Fibroblast of mammary gland (primary cell): ENCODE results near the gene MRTFB.

ENCODE experiments used
- DNase-seq: peaks from one replicate; pipeline ENCODE4 v3.0.0-alpha.2; 2010; ENCODE audit warnings: low read depth
- H3K4me3 ChIP-seq: 2 replicates; pipeline ENCODE4 v1.5.1; 2011; ENCODE audit warnings: low read depth, mild to moderate bottlenecking, low read length, moderate library complexity; ENCODE audit not compliant: control insufficient read depth
- TF ChIP-seq, protein P1 (sequence below): conservative IDR thresholded peaks from 2 replicates; pipeline ENCODE4 v1.5.1; 2011; ENCODE audit warnings: low read depth, low read length, inconsistent platforms; ENCODE audit not compliant: control insufficient read depth, insufficient read depth

MRTFB gene

DNA sequence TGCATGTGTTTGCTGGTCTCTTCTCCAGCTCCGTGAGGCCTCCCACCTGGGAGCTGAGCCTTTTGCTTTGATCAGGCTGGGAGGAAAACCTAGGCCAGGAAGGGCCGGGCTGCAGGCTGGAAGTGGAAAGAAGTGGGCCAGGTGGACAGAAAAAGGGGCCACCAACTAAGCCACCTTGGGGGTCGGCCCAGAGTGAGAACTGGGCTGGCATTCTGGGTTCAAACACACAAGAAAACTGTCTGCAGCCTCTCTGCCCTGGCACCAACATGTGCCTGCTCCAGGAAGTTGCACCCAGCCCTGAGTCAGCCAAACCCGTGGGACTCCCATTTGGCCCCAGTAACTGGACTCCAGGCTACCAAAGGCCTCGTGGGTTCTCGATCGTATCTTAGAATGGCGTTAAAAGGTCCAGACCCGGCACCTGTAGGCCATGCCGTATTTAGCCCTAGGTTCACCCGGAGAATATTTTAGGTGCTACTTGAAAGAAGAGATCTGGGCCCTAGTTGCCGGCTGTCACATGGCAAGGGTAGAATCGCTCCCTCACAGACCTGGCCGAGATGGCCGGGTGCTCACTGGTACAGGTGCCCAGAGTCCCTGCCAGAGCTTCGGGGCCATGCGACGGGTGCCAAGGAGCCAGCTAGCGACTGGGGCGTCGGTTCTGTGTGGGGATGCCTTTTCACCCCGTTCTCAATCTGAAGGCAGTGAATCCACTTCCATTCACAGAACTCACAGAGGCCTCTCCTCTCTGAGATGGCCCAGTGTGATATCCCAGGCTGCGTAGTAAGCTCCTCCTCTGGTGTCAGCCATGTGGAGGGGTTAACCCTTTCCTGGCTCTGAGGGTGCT, 236.6 kb downstream of the MRTFB start:
- TF ChIP-seq, protein P1, sequence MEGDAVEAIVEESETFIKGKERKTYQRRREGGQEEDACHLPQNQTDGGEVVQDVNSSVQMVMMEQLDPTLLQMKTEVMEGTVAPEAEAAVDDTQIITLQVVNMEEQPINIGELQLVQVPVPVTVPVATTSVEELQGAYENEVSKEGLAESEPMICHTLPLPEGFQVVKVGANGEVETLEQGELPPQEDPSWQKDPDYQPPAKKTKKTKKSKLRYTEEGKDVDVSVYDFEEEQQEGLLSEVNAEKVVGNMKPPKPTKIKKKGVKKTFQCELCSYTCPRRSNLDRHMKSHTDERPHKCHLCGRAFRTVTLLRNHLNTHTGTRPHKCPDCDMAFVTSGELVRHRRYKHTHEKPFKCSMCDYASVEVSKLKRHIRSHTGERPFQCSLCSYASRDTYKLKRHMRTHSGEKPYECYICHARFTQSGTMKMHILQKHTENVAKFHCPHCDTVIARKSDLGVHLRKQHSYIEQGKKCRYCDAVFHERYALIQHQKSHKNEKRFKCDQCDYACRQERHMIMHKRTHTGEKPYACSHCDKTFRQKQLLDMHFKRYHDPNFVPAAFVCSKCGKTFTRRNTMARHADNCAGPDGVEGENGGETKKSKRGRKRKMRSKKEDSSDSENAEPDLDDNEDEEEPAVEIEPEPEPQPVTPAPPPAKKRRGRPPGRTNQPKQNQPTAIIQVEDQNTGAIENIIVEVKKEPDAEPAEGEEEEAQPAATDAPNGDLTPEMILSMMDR, result no peak
- H3K4me3 ChIP-seq, result no peak overlapping the region
- DNase-seq, result peak; percentile 71

DNA sequence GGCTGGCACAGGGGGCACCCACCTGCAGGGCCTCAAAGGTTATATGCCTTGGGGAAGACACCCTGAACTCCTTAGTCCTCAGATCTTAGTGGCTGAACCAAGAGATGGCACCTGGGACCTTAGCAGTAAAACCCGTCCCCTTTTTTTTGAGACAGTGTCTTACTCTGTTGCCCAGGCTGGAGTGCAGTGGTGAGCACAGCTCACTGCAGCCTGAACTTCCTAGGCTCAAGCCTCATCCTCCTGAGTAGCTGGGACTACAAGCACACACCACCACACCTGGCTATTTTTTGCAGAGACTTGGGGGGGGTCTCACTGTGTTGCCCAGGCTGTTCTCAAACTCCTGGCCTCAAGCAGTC, 237.2 kb downstream of the MRTFB start:
- no peak for DNase-seq
- no peak overlapping the region for H3K4me3 ChIP-seq
- TF ChIP-seq, protein P1, result no peak

DNA sequence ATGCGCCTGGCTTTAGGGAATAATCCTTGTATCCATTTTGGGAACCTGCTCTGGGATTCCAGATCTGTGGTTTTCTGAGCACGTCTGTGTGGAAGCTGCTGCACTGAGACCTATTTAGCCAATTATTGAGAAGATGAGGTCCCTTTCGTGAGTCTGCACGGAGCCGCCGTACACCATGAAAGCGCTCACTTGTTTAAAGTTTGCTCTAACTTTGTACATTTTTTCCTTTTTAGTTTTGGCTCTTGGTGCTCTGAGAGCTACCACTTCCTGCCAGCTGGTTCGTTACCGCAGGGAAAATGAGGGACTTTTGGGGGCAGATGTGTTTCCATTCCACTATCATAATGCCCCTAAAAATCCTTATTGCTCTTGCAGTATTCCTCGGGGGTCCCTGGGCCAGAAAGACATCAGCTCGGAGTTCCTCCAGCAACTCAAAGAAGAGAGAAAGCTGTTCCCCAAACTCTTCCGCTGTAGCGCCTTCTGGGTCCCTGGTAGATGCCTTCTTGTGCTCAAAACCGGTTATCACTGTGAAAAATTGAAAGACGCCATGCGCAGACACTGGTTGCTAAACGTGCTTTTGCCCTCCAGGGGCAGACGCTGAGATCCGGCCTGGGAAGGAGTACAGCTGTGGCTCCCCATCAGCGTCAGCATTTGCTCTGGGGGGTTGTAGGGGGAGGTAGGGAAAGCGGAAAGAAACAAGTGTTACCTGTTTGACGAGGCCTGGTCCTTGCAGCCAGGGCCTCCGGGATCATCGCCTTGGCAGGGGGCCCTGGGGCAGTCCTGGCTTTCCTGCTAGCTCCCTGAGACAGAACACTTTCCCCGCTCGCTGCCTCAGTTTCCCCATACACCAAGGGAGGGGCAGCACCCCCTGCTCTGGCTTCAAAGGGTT, 238.1 kb downstream of the MRTFB start:
- DNase-seq, result no peak
- no peak overlapping the region for H3K4me3 ChIP-seq

DNA sequence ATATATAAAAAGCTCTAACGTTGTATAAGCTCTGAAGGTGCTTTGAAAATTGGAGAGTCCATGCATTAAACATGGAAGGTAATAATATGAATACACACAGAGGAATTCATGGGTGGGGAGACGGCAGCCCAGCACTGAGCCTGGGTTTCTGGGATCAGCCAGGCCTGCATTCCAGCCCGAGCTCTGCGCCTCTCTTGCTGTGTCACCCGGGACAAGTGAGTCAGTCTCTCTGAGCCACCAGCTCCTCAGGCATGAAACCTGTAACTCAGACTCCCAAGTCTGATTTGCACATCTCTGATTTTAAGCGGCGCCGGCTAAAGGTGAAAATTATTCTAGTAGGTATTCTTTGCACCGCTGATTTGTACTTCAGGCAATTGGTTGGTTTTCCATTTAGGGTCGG, 238.8 kb downstream of the MRTFB start:
- H3K4me3 ChIP-seq, result no peak overlapping the region
- peak; percentile 76 for DNase-seq
- TF ChIP-seq, protein P1, result no peak

More for the DNA sequence above, 238.1 kb downstream of the MRTFB start:
- TF ChIP-seq, protein P1, result no peak

DNA sequence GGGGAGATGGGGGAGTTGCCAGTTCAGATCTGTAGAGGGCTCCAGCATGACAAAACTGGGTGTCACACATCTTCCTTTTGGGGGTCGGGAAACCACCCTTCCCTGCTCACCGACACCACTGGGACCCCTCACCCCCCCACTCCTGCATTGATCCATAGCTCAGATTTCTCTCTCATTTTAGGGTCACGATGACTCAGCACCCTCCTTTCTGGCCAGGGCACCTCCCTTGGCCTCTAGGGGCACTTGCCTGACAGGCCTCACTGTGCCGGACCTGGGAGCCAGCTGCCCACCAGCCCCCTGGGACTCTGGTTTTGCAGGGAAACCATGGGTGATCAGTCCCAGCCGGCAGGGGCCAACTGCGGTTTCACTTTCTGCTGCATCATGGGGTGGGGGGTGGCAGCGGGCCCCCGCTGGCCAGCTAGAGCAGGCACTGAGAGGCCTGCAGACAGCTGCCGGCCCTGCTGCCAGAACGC, 239.4 kb downstream of the MRTFB start:
- TF ChIP-seq, protein P1, result no peak
- H3K4me3 ChIP-seq, result no peak overlapping the region
- peak; percentile 55 for DNase-seq

DNA sequence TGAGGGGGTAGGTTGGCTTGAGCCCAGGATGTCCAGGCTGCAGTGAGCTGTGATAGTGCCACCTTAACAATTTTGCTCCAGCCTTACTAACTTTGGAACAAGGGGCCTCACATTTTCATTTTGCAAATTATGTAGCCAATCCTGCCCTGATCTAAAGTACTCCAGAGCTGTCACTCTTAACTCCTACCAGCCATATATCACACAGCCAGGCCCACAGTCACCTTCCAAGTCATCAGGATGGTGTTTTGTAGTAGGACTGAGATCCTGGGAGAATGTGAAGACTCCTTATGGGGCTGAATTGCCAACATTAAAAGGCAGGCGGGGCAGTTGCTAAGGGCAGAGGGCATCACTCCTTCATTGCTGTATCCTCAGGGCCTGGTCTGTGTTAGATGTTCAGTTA, 243.0 kb downstream of the MRTFB start:
- no peak overlapping the region for H3K4me3 ChIP-seq
- no peak for DNase-seq
- TF ChIP-seq, protein P1, result no peak
